GM19239 (cell line): ENCODE measurements around the gene SPATA33.
A peak's percentile ranks its signal among the peaks of the same experiment; 100 is the strongest.

Experiments used
- DNase-seq: peaks from one replicate; pipeline ENCODE4 v3.0.0; 2011; ENCODE audit warnings: low spot score; ENCODE audit not compliant: insufficient read length
- FAIRE-seq: peaks from 2 replicates; lab custom pipeline; 2011; peaks lifted over from hg19 to GRCh38; lab: Jason Lieb, UNC

The SPATA33 gene

DNA sequence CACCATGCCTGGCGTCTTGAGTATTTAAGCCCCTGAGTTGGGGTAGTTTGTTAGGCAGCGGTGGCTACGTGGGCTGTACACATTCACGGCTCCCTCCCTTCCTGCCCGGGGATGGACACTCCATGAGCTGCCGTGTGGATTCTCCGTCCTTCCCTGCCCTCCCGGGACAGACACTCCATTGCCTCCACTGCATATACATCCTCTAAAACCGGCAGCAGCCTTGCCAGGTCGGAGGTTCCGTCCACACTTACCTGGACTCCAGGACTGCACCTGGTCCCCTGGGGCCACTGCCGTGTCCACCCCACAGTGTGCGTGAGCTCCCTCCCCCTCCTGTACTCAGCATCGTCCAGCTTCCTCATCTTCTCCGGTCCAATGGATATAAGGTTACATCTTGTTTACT, 47.4 kb downstream of the SPATA33 start:
- no peak for DNase-seq
- FAIRE-seq, result no peak

DNA sequence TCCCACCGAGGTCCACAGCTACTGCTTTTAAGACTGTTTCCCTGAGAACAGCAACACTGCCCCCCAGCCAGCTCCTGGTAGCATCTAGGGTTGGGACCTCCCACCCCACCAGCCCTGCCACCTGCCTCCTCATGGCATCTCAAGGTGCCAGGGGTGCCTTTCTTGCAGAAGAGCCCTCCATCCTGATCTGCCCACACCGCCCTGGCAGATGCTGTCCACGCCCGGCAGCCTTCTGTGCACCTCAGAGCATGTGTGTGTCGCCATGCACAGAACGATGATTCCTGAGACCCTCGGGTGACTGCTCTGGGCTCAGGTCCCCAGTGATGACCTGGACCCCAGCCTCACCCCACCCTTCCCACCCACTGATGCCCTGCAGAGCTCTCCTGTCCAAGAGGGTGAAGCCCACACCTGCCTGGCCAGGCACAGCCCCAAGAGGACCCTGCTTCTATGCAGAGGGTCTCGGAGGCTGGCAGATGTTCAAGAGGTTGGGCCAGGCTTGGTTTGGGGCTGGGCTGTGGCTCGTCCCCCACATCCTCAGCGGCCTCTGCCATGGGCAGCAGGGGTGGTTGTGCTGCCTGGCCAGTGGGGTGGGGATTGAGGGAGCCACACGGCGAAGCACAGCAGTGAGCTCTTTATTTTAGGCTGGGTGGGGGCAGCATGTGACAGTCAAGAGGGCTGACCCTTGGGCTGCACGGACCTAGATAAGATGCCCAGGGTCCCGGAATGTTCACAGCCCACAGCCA, 49.1 kb downstream of the SPATA33 start:
- FAIRE-seq (no peak), DNase-seq (no peak)

DNA sequence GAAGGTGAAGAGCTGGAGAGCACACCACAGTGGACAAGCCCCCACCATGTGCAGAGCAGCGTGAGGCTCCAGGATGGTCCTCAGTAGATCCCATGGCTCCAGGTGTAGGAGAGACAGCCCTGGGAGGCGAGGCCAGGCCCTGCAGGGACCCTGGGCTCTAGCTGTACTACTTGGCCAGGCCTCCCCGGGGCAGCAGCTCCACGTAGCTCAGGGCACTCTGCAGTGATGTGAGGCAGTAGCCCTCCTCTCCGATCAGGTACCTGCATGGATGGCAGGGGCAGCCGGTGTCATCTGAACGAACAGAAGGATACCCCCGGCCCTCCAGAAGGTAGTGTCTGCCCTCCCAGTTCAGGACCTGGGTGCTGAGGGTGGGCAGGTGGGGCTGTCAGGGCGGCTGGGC, 50.1 kb downstream of the SPATA33 start:
- FAIRE-seq (no peak), DNase-seq (no peak)

DNA sequence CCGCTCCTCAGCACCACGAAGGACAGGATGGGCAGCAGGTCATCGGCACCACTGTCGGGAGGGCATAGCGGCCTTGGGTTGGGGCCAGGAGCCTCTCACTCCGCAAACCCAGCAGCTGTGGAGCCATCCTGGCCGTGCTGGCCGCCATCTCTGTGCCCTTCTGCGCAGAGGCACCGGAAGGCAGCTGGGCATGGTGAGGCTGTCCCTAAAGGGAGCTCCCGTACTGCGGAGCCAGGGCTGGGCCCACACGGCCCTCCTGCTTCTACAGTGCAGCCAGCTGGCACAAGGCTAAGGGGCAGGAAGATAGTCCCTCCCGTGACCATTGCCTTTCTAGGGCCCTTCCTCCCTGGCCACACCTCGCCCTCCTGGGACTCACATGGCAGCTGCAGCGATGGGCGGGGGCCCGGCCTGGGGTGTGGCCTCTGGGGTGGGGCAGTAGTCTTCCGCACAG, 50.9 kb downstream of the SPATA33 start:
- no peak for FAIRE-seq
- DNase-seq, result no peak

DNA sequence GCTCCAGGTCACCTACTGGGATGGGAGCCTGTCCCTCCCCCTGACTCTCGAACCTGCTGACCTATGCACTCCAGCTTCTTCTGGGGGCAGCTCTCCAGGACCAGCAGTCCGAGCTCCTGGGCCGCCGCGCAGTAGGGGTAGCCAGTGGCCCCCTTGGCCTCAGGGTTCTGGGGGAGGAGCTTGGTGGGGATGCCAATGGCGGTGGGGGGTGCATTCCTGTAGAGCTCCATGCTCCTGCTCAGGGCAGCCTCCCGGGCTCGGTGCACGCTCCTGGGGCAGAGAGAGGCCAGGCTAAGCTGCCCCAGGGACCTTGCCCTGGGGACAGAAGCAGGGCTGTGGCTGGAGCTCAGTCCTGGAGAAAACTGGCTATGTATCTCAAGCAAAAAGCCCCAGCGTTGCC, 51.5 kb downstream of the SPATA33 start:
- FAIRE-seq (no peak), DNase-seq (no peak)

DNA sequence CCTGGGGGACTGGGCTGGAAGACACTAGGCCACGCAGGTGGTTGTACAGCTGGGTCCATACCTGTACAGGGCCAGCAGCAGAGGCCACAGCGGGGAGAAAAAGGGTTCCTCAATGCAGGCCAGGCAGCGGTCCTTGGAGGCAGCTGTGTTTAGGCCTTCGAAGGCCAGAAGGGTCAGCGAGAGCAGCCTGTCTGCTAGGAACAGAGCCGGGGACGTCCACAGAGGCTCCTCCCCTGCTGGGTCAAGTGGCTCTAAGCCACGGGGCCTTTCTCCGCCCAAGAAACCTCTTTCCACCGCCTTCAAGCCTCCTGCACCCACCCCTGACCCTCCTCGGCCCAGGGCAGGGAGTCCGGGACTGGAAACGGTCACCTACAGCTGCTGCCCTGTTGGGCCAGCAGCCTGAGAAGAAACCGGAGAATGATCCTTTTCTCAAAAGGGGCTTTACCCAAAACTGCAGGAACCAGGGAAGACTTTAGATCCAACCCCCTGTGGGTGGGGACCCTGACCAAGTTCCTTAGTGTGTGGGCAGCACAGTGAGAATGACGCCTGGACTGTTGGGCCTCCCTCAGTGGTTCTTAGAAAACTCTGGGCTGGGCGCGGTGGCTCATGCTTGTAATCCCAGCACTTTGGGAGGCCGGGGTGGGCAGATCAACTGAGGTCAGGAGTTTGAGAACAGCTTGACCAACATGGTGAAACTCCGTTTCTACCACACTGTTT, 52.2 kb downstream of the SPATA33 start:
- DNase-seq (no peak), FAIRE-seq (no peak)

DNA sequence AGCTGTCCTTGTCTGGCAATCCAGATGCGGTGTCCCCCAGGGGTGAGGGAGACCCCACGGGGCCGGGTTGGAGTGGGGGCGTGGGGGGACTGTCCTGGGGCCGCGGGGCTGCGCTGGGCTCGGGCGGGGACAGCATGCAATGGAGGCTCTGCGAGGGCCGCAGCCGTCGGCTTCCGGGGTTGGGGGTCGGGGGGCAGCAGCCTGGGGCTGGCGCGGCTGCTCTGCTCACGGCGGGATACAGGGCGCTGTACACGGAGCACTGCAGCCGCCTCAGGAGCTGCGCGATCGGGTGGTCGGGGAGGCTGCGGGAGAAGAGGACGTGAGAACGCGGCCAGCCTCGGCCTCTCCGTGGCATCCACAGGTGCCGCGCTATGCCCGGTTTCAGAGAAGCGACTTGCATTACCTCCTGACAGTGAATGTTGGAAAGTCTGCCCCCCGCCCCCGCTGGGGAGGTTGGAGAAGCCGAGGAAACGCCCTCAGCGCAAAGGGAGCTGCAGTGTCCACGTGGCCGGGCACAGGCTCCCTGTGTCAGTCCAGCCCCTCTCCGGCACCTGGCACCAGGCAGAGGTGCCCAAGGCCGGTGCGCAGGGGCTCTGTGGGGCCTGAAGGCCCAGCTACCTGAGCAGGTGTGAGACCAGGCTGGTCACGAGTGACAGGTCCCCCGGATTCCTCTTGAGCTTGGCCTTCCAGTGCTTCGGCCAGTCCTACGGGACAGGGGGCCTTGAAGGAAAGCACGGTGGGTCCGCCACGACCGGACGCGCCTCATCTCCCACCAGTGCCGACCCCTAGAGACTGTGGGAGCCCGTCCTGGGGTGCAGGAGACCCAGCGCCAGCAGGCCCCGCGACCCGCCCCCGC, 53.3 kb downstream of the SPATA33 start:
- FAIRE-seq (no peak), DNase-seq (no peak)

DNA sequence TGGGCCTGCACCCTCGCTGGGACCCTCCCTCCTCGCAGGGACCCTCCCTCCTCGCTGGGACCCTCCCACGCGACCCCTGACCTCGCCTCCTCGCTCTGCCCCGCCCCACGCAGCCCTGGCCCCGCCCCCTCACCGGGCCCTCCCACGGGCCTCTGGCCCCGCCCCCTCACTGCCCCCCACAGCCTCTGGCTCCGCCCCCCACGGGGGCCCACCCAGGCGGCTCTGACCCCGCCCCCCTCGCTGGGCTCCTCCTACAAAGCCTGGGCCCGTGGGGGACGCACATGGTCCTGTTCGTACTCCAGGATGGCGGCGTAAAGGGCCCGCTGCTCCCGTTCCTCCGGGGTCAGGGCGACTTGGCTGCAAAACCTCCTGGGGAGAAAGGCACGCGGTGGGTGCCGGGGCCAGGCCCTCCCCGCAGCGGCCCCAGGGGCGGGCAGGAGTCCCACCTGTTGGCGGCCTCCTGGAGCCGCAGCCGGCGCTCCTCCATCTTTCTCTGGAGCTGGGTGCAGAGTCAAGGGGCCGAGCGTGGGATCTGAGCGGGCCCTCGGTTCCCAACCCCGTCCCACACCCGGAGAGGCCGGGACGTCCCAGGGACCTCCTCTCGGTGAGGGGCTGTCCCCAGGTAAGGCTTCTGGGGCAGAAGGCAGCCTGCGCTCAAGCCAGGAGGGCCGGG, 54.1 kb downstream of the SPATA33 start:
- DNase-seq (peak; percentile 98), FAIRE-seq (peak; percentile 65)

DNA sequence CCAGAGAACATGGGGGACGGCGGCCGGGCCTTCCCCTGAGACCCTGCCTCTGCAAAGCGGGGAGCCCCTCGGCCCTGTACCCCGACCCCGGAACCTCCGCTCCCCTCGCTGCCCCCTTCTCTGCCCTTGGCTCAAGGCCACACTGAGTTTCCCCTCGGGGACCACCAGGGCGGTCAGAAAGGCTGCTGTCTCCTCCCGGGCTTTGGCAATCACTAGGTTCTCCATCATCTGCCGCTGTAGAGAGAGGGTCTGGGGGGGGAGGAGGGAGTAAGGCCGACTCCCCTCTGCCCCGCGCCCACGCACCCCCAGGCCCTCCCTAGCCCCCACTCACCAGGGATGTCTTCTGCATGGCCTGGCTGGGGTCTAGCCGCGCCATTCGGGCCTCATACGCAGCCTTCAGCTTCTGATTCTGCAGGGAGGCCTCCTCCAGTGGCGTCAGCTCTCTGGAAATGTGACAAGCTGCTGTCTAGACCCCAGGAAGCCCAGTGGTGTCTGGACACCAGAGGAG, 54.7 kb downstream of the SPATA33 start:
- FAIRE-seq, result peak; percentile 26

DNA sequence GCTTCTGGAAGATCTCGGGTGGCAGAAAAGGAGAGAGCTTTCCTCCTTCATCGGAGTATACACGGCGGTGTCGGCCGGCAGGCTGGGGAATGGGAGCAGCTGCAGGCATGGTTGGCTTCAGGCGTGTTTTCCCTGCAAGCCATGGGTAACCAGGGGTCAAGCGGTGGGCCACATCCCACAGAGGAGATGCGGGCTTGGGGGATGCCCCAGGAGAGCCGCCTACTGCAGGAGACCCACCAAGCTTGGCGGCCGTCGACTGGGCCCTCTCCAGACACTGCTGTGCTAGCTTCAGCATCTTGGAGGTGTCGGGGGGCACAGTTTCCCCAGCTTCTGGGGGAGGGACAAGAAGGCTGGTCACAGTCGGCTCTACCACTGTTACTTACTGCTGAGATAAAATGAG, 58.9 kb downstream of the SPATA33 start:
- FAIRE-seq (no peak), DNase-seq (no peak)

More for the DNA sequence above, 54.7 kb downstream of the SPATA33 start:
- DNase-seq, result no peak

DNA sequence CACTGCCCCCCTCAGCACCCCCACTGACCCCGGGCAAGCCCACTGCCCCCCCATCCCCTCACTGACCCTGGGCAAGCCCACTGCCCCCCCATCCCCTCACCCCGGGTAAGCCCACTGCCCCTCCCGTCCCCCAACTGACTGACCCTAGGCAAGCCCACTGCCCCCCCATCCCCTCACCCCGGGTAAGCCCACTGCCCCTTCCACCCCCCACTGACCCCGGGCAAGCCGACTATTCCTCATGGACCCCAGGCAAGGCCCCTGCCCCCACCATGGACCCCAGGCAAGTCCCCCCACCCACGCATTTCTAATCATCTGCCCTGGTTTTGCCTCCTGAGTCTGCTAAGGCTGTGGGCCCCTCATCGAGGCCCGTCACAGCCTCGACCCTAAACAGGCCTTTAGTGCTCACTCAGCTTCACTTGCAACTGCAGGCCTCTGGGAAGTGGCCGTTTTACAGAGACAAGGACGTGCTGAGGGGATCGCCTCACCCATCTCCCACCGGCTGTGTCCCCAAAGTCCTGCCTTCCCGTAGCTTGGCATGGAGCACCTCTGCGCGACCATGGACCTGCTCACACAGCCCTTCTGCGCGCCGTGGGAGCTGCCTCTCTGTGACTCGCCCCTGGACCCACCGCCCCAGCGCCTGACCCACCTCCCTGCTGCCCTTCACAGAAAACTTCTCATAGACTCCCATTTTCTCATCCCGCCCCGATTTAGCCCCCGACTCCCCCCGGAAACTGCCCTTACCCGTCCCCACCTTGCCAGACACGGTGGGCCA, 59.5 kb downstream of the SPATA33 start:
- no peak for FAIRE-seq
- DNase-seq, result no peak

DNA sequence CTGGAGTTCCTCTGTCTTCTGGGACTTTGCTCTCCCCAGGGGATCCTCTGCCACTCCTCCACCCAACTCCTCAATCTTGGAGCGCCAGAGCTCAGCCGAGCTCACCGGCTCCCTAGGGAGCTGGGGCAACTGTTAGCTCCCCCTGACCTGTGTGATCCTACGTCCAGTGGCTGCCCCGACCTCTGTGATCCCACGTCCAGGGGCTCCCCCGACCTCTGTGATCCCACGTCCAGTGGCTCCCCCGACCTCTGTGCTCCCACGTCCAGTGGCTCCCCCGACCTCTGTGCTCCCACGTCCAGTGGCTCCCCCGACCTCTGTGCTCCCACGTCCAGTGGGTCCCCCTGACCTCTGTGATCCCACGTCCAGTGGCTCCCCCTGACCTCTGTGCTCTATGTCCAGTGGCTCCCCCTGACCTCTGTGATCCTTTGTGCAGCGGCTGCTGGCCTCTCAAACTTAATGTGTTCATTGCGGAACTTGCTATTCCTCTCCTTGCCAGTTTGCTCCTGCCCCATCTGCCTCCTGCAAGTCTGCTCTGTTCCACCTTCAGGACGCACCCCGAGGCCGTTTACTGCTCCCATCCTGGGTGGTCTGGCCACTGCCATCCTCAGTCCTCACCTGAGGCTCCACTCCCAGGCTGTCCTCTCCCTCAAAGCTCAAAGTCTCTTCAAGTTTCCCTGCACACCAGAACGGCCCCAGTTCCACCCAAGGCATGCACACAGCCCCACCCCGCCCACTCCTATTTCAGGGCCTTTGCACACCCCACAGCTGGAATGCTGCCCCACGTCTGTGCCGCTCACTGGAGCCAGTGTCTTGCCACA, 60.3 kb downstream of the SPATA33 start:
- no peak for DNase-seq
- no peak for FAIRE-seq
